Skin of body (tissue), 2 donors: Measurements from ENCODE around the gene WASL. TPM values are rescaled to one million over a fixed set of nuclear protein-coding genes. Genes with fewer than 3 reads are reported as not detected.
"Not testable (repeated sequence)": the region's sequence is repeated elsewhere in the genome, so short reads cannot be mapped to it uniquely, and the experiment has no call there.

Source experiments
- DNase-seq: peaks from one replicate; lab custom pipeline; 2025; lab: John Stamatoyannopoulos, UW
- total RNA-seq: library from RNA; depleted of rRNA; stranded (reverse); fragments of >200 nt; gene quantifications from one replicate; pipeline ENCODE4 v1.2.3, GENCODE V29; 2014

WASL gene
- total RNA-seq, 1 donor from 2014 or later, result 26.1 TPM

DNA sequence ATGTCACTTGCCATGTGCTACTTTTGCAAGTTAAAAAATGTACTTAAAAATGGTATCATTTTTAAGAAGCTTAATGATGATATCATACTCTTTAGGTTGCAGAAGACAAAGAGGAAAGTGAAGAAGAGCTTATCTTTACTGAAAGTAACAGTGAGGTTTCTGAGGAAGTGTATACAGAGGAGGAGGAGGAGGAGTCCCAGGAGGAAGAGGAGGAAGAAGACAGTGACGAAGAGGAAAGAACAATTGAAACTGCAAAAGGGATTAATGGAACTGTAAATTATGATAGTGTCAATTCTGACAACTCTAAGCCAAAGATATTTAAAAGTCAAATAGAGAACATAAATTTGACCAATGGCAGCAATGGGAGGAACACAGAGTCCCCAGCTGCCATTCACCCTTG lies 87.0 kb downstream of the WASL start:
- no peak for DNase-seq

DNA sequence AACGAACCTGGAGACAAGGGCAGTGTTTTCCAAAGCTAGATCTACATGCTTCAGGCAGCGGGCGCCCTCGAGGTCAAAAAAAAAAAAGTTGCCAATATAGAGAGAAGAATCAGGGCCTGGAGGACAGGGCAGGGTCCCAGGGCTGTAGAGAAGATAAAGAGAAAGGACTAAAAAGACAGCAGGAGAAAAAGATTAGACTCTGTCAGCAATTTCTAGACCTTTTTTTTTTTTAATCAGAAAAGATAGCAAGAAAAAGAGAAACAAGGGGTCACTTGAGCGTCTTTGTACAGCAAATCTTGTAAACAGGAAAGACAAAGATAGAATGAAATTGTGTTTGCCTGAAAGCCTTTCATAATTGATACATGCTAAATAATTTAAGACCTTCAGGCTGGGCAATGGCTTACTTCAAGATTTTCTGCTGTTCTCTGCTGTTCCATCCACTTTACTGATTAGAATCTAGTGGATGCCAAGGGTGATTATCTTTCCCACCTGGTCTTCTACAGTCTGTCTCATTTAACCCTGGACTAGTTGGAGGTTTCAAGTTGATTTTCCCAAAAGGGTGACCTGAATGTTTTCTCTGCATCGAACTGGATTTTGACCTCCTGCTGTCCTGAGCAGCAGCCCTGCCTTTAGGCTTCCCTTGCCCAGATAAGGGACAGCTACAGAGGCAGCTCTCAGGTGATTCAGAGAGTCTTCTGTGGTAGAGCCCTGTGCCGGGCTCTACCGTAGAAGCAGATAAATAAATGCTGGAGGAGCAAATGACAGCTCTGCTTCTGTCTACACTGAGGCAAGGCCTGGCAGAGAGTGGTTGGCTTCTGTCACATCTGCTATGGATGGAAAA lies 88.1 kb downstream of the WASL start:
- no peak for DNase-seq

- no peak for DNase-seq
Observed at GRCh38 chr7:123658023-123658422, 90.8 kb downstream of the WASL start.

DNA sequence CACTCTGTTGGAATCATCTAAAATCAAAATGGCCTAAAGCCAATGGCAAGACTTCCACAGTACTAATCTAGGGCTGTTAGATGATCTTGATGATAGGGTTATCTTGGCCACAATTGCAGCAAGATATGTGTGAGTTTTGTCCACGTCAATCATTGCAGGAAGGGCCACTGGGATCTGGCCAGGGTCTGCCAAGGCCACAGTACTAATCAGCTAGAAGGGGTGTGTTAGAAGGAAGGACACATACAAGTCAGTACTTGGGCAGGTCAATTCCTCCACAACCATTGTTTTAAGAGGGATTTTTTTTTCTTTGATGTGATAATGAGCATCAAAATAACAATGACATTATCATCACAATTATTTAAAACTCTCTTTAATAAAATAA lies 91.5 kb downstream of the WASL start:
- no peak for DNase-seq

DNA sequence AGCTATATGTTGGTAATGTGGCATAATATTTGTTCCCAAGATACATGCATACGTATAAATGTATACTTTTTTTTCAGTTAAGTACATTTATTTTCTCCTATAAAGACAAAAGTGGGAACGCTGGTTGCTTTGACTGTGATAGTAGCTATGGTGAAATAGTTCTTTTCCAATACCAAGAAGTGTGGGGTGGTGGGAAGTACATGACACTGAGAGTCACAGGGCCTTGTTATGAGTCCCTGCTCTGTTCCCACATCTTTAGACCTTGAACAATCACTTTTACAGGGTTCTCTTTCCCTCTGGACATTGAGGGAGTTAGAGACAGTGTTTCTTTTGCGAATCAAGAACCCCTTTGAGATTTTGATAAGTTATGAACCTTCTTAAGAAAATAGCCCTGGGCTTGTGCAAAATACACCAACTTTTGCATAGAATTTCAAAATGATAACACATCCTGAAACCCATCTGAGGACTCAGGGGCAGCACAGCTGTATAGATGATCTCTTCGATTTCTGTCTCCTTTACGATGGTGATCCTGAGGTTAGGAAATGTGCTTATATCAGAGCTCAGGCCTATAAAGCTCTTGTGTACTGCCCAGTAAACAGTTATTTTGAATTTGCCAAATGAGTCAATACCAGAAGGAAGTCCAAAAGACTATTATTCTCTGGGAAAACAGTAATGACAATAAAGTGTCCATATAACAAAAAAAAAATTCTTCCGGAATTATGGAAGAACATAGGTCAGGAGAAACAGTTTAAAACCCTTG lies 92.1 kb downstream of the WASL start:
- no peak for DNase-seq

GRCh38 chr7:123655614-123656013 lies 93.2 kb downstream of the WASL start, which contains the start of gene LMOD2:
Gene LMOD2 (plus strand): TSS chr7:123655866. CDS start chr7:123655964, 98 bp downstream.
- DNase-seq, result peak; percentile 1

- no peak for DNase-seq
Observed at GRCh38 chr7:123653162-123653561, 95.6 kb downstream of the WASL start.

DNA sequence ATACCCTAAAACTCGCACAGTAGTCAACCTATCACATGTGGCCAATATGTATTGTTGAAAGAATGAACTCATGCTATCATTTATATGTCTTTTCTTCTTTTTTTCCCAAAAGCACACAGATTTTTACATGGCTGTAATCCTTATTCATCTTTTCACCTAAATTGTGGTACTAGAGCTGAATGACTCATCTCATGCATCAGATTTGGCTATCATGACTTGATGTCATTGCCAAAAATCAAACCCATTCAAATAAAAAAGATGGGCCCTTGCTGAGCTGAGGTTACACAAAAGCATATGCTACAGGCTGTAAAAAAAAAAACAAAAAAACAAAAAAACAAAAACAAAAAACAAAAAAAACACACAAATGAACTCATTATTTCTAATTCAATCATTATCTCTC lies 96.4 kb downstream of the WASL start:
- DNase-seq, result no peak

DNA sequence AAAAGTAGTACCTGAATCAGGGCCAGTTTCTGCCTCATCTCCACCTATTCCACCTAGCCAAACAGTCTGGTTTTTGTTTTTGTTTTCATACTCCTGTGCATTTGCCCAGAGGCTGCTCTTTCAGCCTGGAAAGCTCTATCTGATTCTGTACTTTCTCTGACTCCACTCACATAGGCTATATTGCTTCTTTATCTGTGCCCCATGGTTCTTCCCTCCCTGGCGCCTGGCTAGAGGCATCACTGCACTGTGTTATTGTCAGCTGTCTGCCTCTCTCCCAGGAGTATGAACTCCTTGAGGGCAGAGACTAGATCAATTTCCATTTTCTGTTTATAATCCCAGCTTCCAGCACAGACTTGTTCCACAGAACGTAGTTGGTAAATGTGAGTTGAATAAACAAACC lies 98.2 kb downstream of the WASL start:
- DNase-seq, result no peak

GRCh38 chr7:123649964-123650363 lies 98.8 kb downstream of the WASL start:
- no peak for DNase-seq

DNA sequence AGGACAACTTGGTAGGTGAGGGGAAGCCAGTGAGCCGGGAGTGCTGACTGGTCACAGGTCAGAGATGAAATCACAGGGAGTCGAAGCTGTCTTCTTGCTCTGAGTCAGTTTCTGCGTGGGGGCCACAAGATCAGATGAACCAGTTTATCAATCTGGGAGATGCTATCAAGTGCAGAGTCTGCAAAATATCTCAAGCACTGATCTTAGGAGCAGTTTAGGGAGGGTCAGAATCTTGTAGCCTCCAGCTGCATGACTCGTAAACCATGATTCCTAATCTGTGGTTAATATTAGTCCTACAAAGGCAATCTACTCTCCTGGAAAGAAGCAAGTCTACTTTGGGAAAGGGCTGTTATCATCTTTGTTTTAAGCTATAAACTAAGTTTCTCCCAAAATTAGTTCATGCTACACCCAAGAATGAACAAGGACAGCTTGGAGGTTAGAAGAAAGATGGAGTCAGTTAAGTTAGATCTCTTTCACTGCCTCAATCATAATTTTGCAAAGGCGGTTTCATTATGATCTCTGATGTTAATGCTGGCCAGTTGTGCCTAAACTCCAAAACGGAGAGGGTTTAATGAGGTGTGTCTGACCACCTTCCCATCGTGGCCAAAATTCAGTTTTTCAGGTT lies 101.6 kb downstream of the WASL start:
- DNase-seq, result no peak

DNA sequence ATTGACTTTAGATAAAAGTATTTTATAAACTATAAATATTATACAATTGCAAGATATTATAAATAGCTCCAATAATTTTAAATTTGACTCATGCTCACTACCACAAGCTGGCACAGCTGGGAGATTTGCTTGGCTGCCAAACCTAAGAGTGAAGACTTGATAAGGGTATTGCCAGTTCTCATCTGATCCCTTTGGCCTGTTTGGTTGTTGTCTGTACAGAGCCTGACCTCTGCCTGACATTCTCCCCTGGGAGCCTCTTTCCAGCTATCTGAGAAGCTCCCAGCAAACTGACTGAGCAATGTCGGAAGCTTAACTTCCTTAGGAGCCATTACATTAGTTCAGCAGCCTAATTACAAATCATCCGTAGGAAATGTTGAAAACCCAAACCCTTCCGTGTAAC lies 103.3 kb downstream of the WASL start:
- DNase-seq, result no peak

DNA sequence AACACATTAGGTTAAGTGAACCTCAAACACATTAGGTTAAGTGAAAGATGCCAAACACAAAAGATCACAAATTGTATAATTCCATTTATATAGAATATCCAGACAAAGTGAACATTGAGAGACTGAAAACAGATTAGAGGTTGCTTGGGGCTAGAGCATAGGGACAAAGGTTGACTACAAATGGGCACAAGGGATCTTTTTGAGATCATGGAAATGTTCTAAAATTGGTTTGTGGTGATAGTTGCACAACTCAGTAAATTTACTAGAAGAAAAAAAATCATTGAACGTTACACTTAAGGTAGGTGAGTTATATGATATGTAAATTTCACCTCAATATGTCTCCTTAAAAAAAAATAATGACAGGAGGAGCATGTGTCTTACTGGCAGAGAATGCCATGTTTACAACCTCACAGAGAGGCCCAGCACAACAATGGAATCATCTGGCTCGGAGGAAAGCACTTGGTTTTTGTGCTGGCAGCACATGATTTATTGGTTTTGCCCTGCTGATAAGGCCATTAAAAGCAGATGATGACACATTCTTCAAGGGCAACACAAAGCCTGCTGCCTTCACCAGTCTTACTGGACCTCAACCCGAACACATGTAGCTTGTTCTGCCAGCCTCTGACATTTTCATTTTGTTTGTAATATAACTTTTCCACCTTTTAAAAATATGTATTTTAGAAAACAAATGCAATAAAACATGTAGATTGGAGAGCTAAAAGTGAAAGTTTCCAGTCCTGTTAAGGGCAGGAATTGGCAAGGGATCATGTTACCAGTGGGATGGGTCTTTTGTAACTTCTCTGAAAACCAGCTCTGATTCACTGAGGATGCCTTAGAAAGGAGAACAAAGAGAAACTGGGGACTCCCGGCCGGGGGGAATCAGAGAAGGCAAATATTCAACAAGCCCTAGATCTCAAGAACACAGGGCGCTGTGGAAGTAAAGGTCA lies 105.0 kb downstream of the WASL start:
- no peak for DNase-seq

DNA sequence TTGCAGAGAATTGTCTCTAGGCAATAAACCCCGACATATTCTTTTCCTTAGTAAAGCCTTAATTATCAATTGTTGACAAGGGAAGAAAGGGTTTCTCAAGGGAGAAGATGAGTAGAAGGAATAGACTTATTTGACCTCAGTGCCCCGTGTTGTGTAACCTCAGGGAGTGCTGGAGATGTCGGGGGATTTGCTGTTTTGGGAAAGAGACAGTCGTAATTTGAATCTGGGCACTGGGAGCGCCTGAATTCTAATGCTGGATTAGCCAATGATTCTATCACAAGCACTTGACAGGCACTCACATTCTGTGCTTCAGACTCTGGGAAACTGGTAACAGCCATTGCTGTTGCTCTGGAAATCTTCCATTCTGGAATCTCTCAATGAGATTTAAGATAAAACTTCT lies 106.9 kb downstream of the WASL start:
- DNase-seq, result no peak

DNA sequence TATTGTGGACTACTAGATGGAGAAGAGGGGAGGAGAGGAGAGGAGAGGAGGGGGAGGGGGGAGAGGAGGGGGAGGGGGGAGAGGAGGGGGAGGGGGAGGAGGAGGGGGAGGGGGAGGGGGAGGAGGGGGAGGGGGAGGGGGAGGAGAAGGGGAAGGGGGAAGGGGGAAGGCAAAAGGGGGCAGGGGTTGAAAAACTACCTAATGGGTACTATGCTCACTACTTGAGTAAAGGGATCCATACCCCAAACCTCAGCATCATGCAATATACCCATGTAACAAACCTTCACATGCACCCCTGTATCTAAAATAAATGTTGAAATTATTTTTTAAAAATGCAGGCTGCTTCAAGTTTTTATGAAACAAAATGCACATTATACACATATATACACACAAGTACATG lies 108.2 kb downstream of the WASL start:
- DNase-seq, result no peak

GRCh38 chr7:123639631-123640030 lies 109.2 kb downstream of the WASL start:
- DNase-seq, result no peak

- DNase-seq, result no peak
Observed at GRCh38 chr7:123637878-123638277, 110.9 kb downstream of the WASL start.

- no peak for DNase-seq
Observed at GRCh38 chr7:123637203-123637602, 111.6 kb downstream of the WASL start.

GRCh38 chr7:123635551-123636359 lies 113.0 kb downstream of the WASL start:
- DNase-seq, result peak; percentile 16

DNA sequence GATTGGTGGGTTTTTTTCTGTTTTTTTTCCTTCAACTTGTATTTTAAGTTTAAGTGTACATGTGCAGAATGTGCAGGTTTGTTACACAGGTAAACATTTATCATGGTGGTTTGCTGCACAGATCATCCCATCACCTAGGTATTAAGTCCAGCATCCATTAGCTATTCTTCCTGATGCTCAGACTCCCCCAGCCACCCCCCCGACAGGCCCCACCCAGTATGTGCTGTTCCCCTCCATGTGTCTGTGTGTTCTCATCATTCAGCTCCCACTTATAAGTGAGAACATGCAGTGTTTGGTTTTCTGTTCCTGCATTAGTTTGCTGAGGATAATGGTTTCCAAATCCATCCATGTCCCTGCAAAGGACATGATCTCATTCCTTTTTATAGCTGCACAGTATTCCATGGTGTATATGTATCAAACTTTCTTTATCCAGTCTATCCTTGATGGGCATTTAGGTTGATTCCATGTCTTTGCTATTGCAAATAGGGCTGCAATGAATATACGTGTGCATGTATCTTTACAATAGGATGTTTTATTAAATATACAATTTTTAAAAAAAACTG lies 114.7 kb downstream of the WASL start:
- not testable (repeated sequence) for DNase-seq
